GM21528 (cell line): ENCODE measurements around the gene NAV2.

Experiments used
- ATAC-seq: cut with Tn5 transposase; IDR thresholded peaks from one replicate; pipeline ENCODE4 v1.9.1; 2021; ENCODE audit warnings: mild to moderate bottlenecking, moderate library complexity; ENCODE audit not compliant: unreplicated experiment, low FRiP score

NAV2 gene

GRCh38 chr11:19979519-19979845, 266.8 kb downstream of the NAV2 start:
- ATAC-seq: peak; percentile 66

GRCh38 chr11:19980388-19980787, 267.8 kb downstream of the NAV2 start:
- no peak for ATAC-seq

GRCh38 chr11:19980957-19981669, 268.5 kb downstream of the NAV2 start:
- no peak for ATAC-seq

GRCh38 chr11:19982774-19983495, 270.3 kb downstream of the NAV2 start:
- ATAC-seq: no peak

- no peak for ATAC-seq
Measured at GRCh38 chr11:19984048-19984742, 271.6 kb downstream of the NAV2 start.

GRCh38 chr11:19985111-19985510, 272.5 kb downstream of the NAV2 start:
- ATAC-seq: no peak

- no peak for ATAC-seq
Measured at GRCh38 chr11:19987331-19987801, 274.7 kb downstream of the NAV2 start.

GRCh38 chr11:19988598-19988997, 276.0 kb downstream of the NAV2 start:
- ATAC-seq: no peak

- no peak for ATAC-seq
Measured at GRCh38 chr11:19989191-19989590, 276.6 kb downstream of the NAV2 start.

- no peak for ATAC-seq
Measured at GRCh38 chr11:19992162-19992561, 279.5 kb downstream of the NAV2 start.

- ATAC-seq: no peak
Measured at GRCh38 chr11:19992998-19993397, 280.4 kb downstream of the NAV2 start.

- ATAC-seq: no peak
Measured at GRCh38 chr11:19994672-19995071, 282.0 kb downstream of the NAV2 start.

GRCh38 chr11:19995145-19995544, 282.5 kb downstream of the NAV2 start:
- ATAC-seq: no peak

- ATAC-seq: no peak
Measured at GRCh38 chr11:19996571-19996970, 283.9 kb downstream of the NAV2 start.

- no peak for ATAC-seq
Measured at GRCh38 chr11:20000022-20000350, 287.3 kb downstream of the NAV2 start.

- ATAC-seq: no peak
Measured at GRCh38 chr11:20000351-20001134, 287.9 kb downstream of the NAV2 start.

- ATAC-seq: no peak
Measured at GRCh38 chr11:20002312-20003216, 289.9 kb downstream of the NAV2 start.

GRCh38 chr11:20003351-20003750, 290.7 kb downstream of the NAV2 start:
- no peak for ATAC-seq

- no peak for ATAC-seq
Measured at GRCh38 chr11:20004866-20005265, 292.2 kb downstream of the NAV2 start.

GRCh38 chr11:20005747-20006146, 293.1 kb downstream of the NAV2 start:
- no peak for ATAC-seq
